Renal cortical epithelial cell (primary cell): ENCODE results near the gene RHOH. TPM values are rescaled to one million over a fixed set of nuclear protein-coding genes. Genes with fewer than 3 reads are reported as not detected.
A peak's percentile ranks its signal among the peaks of the same experiment; 100 is the strongest.

Source experiments
- DNase-seq: peaks from one replicate; pipeline ENCODE4 v3.0.0-alpha.2; 2011; ENCODE audit warnings: low read depth
- total RNA-seq: library from RNA; depleted of rRNA; stranded (reverse); fragments of >200 nt; gene quantifications from 2 replicates; pipeline ENCODE4 v1.2.3, GENCODE V29; 2014

Gene RHOH
- total RNA-seq, 1 donor from 2014 or later = not detected

DNA sequence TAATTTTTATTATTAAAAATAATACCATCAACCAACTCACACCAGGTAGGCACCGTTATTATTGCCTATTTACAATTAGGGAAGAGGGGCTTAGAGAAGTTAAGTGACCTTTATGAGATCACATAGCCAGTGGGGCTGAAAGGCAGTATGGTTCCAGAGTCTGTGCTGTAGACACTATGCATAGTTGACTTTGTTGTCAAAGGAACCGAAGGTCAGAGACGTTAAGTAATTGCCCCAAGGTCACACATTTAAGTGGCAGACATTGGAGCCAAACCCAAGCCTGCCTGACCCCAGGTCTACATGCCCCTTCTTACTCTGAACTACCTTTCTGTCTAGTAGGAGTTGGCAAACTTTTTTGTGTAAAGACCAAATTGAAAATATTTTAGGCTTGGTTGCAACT lies 36.4 kb downstream of the RHOH start:
- DNase-seq = no peak

DNA sequence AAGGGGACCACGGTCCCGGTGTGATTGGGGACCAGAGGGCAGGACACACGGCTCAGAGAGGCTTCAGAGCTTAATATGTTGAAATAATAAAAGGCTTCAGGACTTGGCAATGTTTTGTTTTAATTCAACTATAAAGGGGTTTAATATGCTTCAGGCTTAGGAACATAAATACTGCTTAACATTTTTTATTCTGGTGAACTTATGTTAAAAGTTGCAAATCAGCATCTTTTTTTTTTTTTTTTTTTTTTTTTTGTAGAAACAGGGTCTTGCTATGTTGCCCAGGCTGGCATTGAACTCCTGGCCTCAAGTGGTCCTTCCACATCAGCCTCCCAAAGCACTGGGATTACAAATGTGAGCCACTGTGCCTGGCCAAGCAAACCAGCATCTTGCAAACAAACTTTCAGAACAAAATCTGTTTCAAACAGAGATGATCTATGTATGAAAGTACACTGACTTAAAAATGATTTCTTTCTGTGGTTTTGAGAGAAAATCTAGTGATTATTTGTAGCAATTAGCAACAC lies 37.7 kb downstream of the RHOH start:
- no peak for DNase-seq

DNA sequence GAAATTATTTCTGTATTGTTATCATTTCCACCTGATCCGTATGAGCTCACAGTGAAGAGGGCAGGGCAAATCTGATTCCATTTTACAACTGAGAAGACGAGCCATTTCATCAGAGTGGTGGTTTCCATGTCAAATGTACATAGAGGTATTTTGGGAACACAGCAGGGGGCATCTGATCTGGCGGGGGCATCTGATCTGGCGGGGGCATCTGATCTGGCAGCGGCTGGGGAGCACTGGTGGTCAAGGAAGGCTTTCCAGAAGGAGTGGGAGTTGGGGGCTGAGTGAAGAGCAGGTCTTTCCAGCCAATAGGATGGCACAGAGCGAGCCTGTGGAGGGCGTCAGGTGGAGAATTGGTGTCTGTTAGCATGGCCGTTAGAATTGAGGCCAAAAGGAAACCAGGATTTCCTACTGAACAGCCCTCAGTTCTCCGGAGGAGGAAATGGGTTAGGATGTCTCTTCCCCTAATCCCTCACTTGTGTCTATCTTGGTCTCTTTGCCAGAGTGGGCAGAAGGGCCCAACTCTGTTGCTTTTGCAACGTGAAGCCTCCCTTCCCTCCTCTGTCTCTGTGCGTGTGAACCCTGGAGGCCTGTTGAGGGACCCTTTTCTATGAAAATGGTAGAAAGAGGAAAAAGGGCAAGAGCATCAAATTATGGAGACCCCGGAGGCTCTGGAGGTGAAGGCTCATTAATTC lies 41.3 kb downstream of the RHOH start:
- DNase-seq = no peak

DNA sequence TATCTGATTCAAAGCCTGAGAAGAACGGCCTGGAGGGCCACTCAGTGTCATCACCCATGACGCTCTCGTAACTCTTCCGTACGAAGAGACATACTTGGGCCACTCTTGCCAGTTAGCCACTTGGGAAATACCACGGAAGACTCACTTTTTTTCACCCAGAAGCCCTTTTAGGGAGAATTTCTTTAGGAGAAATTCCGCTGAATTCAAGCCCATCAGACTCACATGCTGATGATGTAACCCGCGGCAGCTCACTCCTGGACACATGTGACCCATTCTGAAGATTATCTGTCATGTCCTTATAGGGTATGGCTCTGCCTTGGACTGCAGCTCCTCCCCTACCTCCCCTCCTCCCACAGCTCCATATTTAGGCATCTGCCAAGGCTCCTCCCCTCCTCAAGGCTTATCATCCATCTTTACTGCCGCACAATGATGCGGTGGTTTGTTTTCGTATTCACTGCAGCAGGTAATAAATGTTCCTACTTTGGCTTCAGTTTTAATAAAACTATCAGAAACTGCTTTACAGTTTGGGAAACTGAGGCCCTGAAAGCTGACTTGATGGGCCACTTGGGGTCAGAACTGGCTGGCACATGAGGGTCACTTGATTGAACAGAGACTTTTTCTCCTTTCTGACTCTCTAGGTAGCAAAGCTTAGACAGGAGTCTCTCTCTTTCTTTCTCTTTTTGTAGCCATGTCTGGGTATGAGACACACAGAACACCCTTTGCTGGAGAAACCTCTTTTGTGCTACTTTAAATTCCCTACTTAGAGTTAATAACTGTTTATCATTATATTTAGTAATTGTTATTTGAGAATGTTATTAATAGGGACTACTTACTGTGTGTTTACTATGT lies 42.1 kb downstream of the RHOH start:
- no peak for DNase-seq

DNA sequence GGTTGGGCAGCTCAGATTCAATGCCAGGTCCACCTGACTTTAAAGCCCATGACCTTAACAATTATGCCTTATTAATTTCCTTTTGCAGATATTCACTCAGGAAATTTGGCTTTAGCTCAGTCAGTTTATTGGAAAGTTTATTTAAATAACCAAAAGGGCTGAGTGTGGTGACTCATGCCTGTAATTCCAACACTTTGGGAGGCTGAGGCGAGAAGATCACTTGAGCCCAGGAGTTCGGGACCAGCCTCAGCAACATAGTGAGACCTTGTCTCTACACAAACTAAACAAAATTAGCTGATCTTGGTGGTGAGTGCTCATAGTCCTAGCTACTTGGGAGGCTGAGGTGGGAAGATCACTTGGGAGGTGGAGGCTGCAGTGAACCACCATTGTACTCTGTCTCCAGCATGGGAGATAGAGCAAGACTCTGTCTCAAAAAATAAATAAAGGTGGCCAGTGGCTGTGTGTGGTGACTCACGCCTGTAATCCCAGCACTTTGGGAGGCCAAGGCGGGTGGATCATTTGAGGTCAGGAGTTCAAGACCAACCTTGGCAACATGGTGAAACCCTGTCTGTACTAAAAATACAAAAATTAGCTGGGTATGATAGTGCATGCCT lies 43.3 kb downstream of the RHOH start:
- no peak for DNase-seq

DNA sequence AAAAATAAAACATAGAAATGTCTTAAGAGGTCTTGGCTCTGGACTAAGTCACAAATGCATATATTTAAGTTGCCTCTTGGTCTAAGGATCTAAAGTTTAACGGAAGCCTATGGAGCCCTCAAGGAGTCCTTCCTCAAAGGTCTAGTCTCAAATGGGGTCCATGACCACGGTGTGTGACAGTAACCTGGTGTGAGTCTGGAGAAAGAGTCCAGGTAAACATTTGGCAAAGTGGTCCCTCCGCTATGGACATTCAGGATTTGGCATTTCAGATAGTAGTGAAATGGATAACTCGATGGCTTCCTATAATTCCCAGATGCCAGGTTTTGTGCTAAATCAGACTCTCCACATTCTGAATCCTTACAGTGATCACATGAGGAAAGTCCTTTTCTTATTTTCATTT lies 44.2 kb downstream of the RHOH start:
- no peak for DNase-seq

DNA sequence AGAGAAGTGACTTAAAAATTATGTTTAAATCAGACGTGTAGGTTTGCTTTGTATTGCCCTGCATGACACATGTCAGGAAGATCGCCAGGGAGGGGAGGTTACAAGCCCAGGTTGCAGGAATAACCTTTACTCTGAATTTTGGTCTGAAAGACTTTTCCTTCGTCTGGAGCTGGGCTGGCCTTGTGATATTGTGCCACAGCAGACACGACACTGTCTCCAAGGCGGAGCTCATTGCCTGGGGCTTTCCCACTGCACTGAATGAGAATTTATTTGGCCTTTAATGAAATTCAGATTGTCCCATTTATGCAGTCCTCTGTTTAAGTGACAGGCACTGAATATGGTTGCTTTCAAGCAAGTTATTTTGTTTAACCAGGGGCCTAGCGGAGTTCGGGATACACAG lies 45.1 kb downstream of the RHOH start:
- DNase-seq = no peak

DNA sequence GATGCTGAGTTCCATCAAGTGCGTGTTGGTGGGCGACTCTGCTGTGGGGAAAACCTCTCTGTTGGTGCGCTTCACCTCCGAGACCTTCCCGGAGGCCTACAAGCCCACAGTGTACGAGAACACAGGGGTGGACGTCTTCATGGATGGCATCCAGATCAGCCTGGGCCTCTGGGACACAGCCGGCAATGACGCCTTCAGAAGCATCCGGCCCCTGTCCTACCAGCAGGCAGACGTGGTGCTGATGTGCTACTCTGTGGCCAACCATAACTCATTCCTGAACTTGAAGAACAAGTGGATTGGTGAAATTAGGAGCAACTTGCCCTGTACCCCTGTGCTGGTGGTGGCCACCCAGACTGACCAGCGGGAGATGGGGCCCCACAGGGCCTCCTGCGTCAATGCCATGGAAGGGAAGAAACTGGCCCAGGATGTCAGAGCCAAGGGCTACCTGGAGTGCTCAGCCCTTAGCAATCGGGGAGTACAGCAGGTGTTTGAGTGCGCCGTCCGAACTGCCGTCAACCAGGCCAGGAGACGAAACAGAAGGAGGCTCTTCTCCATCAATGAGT lies 46.6 kb downstream of the RHOH start:
- no peak for DNase-seq

DNA sequence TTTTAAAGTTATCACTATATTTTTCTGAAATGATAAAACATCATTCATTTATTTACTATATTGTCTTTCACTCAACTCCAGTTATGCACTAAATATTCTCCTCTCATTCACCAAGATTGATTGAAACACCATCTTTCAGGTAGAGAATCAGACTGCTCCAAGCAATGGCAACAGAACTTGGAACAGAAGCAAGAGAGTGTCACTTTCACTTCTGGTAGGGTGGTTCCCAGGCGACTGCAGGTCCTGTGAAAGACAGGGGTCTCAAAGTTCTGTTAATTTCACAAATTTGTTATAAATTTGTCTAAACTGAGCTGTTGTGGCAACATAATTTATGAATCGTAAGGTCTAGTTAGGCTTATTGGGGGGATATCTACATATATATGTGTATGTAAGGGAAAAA lies 47.8 kb downstream of the RHOH start:
- DNase-seq = no peak

DNA sequence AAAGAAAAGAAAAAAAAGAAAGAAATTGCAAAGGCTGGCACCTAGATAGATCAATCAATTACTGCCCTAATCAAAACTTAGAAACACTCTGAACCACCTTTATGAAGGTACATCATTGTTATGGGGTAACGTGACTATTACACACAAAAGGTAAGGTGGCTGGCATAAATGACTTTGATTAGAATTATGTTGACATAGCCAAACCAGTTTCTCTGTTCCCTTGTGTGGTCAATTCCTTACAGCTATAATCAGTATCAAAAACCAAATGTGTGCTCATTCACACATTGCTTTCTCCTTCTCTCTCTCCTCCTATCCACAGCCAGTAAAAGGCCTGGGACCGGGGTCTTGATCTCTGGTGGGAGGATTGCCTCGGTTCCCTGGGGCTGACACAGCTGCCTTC lies 48.7 kb downstream of the RHOH start:
- no peak for DNase-seq

DNA sequence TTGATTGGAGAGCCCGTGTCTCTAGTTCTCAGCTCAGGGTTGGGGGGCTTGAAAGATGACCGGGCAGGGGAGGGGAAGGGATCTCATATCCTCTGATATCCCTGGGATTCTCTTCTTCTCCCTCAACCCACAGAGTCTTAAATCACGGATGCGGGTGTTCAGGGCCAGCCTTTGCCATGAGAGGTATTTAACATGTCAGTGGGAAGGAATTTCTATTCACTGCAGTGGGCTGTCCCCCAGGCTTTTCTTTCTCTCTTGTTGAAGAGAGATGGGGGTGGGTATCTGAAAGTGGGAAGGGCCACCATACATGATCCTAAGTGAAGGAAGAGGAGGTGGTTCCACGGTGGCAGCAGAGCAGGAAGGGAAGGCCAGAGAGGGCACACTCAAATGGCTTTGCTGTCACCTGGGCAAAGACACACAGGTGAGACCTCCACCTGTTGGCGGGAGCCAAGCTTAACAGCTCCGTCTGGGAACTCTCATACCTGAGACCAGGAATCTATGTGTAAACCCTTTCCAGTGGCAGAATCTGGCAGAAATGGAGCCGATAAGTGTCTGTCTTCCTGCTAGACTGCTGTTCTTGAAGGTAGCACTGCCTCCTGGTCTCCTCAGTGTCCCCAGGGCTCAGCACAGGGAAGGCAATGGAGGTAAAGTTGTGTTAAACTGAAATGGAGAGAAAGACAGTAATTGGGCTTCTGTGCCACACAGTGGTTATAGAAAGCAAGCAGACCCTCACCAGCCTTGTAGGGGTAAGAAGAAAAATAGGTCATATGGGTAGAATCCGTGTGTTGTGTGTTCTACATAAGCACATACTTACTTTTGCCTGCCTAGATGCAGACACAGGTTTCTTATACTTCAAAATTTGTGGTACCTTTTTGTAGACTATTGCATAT lies 49.4 kb downstream of the RHOH start:
- DNase-seq = no peak

DNA sequence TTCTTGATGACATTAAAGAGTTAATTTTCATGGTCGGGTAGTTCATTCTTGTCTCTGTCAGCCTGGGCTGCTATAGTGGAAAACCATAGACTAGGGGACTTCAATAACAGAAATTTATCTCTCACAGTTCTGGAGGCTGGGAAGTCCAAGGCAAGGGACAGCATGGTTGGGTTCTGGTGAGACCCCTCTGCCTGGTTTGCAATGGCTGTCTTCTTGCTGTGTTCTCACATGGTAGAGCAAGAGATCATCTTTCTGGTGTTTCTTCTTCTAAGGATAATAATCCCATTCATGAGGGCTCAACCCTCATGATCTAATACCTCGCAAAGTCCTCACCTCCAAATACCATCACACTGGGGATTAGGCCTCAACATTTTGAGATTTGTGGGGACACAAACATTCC lies 50.1 kb downstream of the RHOH start:
- no peak for DNase-seq

DNA sequence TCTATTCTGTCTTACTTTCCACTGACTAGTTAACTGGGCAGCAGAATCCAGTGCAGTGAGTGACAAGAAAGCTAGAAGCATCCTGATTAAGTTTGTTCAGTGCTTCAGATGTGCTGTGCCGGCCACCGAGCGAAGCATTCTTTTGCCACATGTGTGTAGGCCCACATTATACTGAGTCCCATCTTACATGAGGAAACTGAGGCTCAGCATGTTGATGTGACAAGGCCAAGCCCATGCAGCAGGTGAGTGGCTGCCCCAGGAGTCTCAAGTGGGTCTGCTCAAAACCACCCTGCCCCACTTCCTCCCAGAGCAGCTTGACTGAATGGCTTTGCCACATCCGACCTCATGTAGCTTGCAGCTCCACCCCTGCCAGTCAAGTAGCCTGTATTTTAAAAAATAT lies 50.5 kb downstream of the RHOH start:
- no peak for DNase-seq

DNA sequence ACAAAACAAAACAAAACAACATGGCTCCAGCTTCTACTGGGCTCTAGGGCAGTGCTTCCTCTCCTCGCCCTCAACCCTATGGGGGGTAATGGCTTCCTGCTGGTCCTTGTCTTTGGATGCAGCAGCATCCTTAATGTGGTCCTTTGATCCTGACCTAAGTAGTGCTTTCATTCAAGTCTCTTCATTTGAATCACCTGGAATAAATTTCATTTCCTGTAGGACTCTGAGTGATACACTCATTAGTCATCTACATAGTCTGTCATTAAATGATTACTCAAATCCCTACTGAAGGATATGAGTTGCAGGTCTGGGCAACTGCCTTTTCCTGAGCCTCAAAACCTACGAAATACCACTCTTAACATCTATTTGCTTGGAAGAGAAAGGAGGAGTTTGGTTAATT lies 54.5 kb downstream of the RHOH start:
- peak; percentile 85 for DNase-seq

DNA sequence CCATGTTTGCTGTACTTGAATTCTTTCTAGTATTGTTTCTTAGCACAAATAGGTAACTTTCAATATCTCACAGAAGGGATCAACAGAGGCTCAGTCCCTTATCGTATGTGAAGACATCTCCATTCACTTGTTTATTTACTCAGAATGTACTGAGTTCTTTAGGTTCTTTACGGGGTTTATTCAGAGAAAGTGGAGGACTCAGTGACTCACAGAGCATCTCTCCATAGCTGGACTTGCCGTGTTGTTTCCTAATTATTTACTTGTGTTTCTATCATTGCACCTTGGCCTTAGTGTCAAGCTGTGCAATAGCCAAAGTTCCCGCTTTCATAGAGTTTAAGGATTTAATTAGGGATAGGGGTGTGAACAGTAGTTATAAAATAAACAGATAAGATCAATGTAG lies 57.1 kb downstream of the RHOH start:
- DNase-seq = no peak

DNA sequence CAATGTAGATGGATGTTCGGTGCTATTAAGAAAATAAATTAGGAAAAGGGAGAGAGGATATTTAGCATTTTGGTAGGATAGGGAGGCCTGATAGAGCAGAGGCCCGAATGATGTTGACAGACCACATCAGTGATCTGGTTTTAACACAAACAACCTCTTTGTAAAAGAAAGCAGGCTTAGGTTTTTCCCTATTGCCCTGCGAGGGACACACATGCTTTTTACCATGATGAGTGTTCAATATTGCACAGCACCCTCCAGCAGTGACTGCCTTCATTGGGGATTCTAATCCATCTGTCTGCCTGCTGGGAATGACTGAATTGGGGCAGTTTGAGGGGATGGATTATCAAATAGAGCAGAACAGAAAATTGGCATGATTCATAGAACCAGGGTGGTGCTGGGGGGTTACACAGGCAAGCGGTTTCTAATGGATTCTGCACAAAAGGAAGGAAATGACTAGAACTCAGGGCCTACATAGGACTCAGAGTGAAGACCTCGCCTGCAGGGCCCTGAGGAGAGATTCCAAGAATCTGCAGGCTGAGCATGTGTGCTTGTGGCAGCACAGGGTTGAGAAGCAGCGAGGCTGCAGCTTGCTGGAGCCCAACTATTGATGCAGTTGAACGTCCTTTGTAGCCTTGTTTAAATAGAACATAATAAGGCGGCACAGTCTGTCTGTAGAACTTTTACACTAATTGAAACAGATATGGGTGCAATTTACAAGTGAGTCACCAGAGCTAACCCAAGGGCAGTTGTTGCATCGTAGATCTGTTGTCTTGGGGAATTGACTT lies 58.0 kb downstream of the RHOH start:
- DNase-seq = peak; percentile 83

DNA sequence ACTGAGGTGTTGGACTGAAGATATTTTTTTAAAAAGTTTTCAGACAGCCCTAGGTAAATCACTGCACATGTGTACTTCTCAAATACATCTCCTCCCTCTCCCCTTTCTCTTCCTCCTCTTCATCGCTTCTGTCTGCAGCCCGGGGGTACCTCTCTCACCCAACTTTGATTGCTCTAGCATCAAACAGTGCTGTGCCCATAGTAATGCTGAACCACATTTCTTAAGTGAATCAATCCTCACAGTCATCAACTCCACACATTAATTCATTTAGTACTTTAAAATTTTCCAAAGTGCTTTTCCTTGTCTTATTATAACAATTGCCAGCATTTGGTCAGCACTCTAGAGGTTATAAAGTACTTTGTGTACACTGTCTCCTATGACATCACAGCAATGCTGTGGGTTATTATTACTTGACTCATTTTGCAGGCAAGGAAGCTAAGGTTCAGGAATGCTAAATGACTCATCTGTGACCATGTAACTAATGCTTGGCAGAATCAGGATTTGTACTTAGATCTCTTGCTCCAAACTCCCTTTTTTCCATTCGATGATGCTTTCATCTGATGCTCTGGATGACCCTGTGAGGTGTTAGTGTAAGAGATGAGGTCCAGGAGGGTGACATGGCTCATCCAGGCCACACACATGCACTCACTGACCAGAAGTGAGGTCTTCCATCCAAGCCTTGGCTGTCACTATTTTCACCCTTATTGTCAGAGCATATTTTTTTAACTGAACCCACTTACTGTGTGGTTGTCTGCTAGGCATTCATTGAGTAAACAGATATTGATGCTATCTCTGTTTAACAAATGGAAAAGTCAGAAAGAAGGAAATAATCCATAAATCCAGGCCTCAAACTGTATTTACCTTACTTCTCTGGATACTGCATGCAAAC lies 58.8 kb downstream of the RHOH start:
- peak; percentile 99 for DNase-seq

DNA sequence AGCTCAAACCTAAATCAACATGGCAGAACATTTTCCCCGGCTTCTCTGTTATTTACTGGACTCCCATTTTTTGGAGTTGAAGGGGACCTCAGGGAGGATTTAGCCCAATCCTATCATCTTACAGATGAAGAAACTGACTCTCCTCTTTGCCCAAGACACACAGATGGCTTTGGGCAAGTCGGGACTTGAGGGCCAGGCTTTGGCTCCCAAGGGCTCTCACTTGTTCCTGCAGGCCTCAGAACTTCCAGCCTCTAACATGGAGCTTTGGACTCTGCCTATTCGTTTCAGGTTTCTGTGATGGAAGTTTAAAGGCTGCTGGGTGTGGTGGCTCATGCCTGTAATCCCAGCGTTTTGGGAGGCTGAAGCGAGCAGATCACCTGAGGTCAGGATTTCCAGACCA lies 59.5 kb downstream of the RHOH start:
- DNase-seq = no peak

DNA sequence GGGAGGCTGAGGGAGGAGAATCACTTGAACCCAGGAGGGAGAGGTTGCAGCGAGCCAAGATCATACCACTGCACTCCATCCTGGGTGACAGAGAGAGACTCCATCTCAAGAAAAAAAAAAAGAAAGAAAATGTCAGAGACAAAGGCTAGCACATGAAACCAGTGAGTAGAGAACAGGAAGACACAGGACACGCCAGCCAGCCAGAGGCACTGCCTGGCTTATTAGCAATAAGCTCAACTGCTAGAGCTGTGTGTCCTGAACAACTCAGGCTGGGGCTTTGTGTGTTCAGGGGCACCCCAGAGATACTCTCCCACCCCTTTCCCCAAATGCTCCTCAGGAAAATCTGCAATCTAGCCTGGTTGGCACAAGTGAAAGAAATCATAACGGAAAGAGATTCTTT lies 60.0 kb downstream of the RHOH start:
- DNase-seq = no peak

DNA sequence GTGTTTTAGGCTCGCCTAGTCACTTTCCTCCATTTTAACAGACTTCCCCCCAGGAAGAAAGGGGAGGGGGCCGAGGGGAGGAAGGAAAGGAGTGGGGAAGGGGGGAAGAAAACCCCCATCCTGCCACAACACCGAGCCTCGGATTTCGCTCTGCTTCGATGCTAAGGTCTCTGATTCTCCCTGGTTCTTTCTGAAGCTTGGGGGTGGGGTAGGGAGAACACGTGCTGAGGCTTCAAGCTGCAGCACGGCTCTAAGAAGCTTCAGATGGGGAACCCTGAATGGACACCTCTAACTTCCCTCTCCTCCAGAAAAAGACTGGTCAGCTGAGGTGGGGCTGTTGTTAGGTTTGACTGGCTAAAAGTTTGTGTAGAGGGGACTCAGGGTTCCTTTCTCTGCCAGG lies 61.8 kb downstream of the RHOH start:
- DNase-seq = no peak
